Loucy (cell line): ENCODE measurements around the gene TENT4B.
A peak's percentile ranks its signal among the peaks of the same experiment; 100 is the strongest.

ENCODE experiments used
- H2AFZ ChIP-seq: fragments of 200-600 bp; sonication (generic); 2 replicates; pipeline ENCODE4 v1.6.0; 2016; ENCODE audit warnings: antibody characterized with exemption, mild to moderate bottlenecking, low read length, moderate library complexity
- H3F3A ChIP-seq: fragments of 200-600 bp; 2 replicates; pipeline ENCODE4 v1.6.0; 2016; ENCODE audit warnings: antibody characterized with exemption, low read depth, mild to moderate bottlenecking
- H3K27me3 ChIP-seq: fragments of 200-600 bp; sonication (generic); 2 replicates; pipeline ENCODE4 v1.6.1; 2014; ENCODE audit warnings: low read length, mild to moderate bottlenecking; ENCODE audit not compliant: insufficient read depth, poor library complexity, severe bottlenecking
- H3K36me3 ChIP-seq: fragments of 200-600 bp; sonication (generic); 2 replicates; pipeline ENCODE4 v1.6.1; 2016; ENCODE audit warnings: low read length; ENCODE audit not compliant: insufficient read depth
- H3K4me1 ChIP-seq: fragments of 200-600 bp; sonication (generic); 2 replicates; pipeline ENCODE4 v1.5.1; 2014; ENCODE audit warnings: low read length, mild to moderate bottlenecking; ENCODE audit not compliant: insufficient read depth, poor library complexity, severe bottlenecking
- H3K4me2 ChIP-seq: fragments of 200-600 bp; sonication (generic); 2 replicates; pipeline ENCODE4 v1.6.0; 2014; ENCODE audit warnings: antibody characterized with exemption, low read length, low read depth, mild to moderate bottlenecking; ENCODE audit not compliant: poor library complexity, severe bottlenecking
- H3K4me3 ChIP-seq: fragments of 200-600 bp; sonication (generic); 2 replicates; pipeline ENCODE4 v1.5.1; 2014; ENCODE audit warnings: low read length, mild to moderate bottlenecking, mixed read lengths; ENCODE audit not compliant: poor library complexity, severe bottlenecking
- H3K79me2 ChIP-seq: fragments of 200-600 bp; sonication (generic); 2 replicates; pipeline ENCODE4 v1.6.1; 2014; ENCODE audit warnings: low read length; ENCODE audit not compliant: insufficient read depth
- H3K9ac ChIP-seq: fragments of 200-600 bp; sonication (generic); 2 replicates; pipeline ENCODE4 v1.6.0; 2014; ENCODE audit warnings: mild to moderate bottlenecking, low read depth, low read length, moderate library complexity; ENCODE audit not compliant: poor library complexity, severe bottlenecking
- H3K9me2 ChIP-seq: fragments of 200-600 bp; sonication (generic); replicated peaks from 2 replicates; pipeline ENCODE4 v1.6.1; 2016; ENCODE audit warnings: low read depth, low read length, mixed read lengths
- H3K9me3 ChIP-seq: fragments of 200-600 bp; sonication (generic); 2 replicates; pipeline ENCODE4 v1.6.1; 2014; ENCODE audit warnings: mild to moderate bottlenecking, antibody characterized with exemption, low read length, low read depth; ENCODE audit not compliant: insufficient read depth
- H4K20me1 ChIP-seq: fragments of 200-600 bp; sonication (generic); 2 replicates; pipeline ENCODE4 v1.6.0; 2014; ENCODE audit warnings: antibody characterized with exemption, low read length, mild to moderate bottlenecking; ENCODE audit not compliant: insufficient read depth, poor library complexity, severe bottlenecking
- CTCF ChIP-seq: fragments of 200-600 bp; sonication (generic); conservative IDR thresholded peaks from 2 replicates; pipeline ENCODE4 v1.5.1; 2014; ENCODE audit warnings: mild to moderate bottlenecking, antibody characterized with exemption, low read length
- EZH2phosphoT487 ChIP-seq: fragments of 200-600 bp; IDR thresholded peaks from 2 replicates; pipeline ENCODE4 v1.6.1; 2018; ENCODE audit warnings: antibody characterized with exemption, mild to moderate bottlenecking, moderate library complexity, borderline replicate concordance

TENT4B gene

DNA sequence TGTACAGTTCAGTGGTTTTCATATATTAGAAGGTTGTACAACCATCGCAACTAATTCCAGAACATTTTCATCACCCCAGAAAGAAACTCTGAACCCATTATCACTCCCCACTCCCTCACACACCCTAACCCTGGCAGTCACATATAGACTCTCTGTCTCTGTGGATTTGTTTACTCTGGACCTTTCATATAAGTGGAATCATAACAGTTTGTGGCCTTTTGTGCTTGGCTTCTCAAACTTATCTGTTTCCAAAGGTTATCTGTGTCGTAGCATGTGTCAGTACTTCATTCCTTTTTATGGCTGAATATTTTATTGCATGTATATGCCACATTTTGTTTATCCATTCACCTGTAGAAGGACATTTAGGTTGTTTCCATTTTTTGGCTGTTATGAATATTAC is 12.4 kb downstream of the TENT4B start:
- H3K4me3 ChIP-seq: no peak overlapping the region
- no peaks in the 10 kb centered on the region for H3K27me3 ChIP-seq
- peaks cover 9% of the 10 kb centered on the region; the same call in 1 of the 2 replicates for H3F3A ChIP-seq
- TF ChIP-seq EZH2phosphoT487 (no peak), CTCF (no peak)
- no peak overlapping the region for H3K4me2 ChIP-seq
- H3K9me3 ChIP-seq: no peaks in the 10 kb centered on the region
- H3K79me2 ChIP-seq: peaks cover 84% of the 10 kb centered on the region
- H3K9me2 ChIP-seq: no peaks in the 10 kb centered on the region
- peaks cover 47% of the 10 kb centered on the region for H3K4me1 ChIP-seq
- no peak overlapping the region for H3K9ac ChIP-seq
- no peaks in the 10 kb centered on the region for H3K36me3 ChIP-seq
- H2AFZ ChIP-seq: no peak overlapping the region
- H4K20me1 ChIP-seq: peaks cover 22% of the 10 kb centered on the region

DNA sequence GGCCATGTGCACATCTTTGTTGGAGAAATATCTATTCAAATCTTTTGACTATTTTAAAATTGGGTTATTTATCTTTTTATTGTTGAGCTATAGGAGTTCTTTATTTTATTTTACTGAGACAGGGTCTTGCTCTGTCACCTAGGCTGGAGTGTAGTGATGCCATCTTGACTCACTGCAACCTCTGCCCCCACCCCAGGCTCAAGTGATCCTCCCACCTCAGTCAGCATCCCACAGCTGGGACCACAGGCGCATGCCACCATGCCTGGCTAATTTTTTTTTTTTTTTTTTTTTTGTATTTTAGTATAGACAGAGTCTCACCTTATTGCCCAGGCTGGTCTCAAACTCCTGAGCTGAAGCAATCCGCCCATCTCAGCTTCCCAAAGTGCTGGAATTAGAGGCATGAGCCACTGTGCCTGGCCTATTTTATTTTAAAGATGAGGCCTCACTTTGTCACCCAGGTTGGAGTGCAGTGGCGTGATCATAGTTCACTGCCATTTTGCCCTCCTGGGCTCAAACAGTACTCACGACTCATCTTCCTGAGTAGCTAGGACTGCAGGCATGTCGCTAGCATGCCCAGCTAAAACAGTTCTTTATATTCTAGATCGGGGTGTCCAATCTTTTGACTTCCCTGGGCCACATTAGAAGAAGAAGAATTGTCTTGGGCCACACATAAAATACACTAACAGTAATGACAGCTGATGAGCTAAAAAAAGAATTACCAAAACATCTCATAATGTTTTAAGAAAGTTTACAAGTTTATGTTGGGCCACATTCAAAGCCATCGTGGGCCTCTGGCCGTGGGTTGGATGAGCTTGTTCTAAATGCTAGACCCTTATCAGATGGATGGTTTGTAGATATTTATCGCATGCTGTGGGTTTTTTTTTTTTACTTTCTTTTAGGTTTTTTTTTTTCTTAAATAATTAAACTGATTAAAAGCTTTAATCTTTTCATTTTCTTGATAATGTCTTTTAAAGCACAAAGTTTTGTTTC is 13.7 kb downstream of the TENT4B start:
- H3K9ac ChIP-seq: peak overlapping the region; percentile 63
- peaks cover 90% of the 10 kb centered on the region for H3K79me2 ChIP-seq
- 0 out of 2 replicates have a peak, but pooled peaks cover 4% of the 10 kb centered on the region for H3F3A ChIP-seq
- no peaks in the 10 kb centered on the region for H3K36me3 ChIP-seq
- H3K4me1 ChIP-seq: peaks cover 34% of the 10 kb centered on the region
- TF ChIP-seq CTCF: no peak
- TF ChIP-seq EZH2phosphoT487: no peak
- H3K9me2 ChIP-seq: no peaks in the 10 kb centered on the region
- no peaks in the 10 kb centered on the region for H3K27me3 ChIP-seq
- H4K20me1 ChIP-seq: peaks cover 14% of the 10 kb centered on the region
- peak overlapping the region; percentile 66 for H3K4me2 ChIP-seq
- no peaks in the 10 kb centered on the region for H3K9me3 ChIP-seq
- peak overlapping the region; percentile 3 for H3K4me3 ChIP-seq
- no peak overlapping the region for H2AFZ ChIP-seq

GRCh38 chr16:50167556-50167955 is 14.4 kb downstream of the TENT4B start:
- peaks cover 86% of the 10 kb centered on the region for H3K79me2 ChIP-seq
- no peak overlapping the region for H2AFZ ChIP-seq
- H3K9me2 ChIP-seq: no peaks in the 10 kb centered on the region
- 0 out of 2 replicates have a peak, but pooled peaks cover 2% of the 10 kb centered on the region for H3F3A ChIP-seq
- no peaks in the 10 kb centered on the region for H3K27me3 ChIP-seq
- no peak overlapping the region for H3K4me3 ChIP-seq
- H3K4me1 ChIP-seq: peaks cover 27% of the 10 kb centered on the region
- peak overlapping the region; percentile 66 for H3K4me2 ChIP-seq
- H4K20me1 ChIP-seq: peaks cover 9% of the 10 kb centered on the region
- no peak for TF ChIP-seq EZH2phosphoT487
- no peak for TF ChIP-seq CTCF
- no peaks in the 10 kb centered on the region for H3K36me3 ChIP-seq
- peak overlapping the region; percentile 63 for H3K9ac ChIP-seq
- no peaks in the 10 kb centered on the region for H3K9me3 ChIP-seq
